H9 (cell line): ENCODE data around the gene PMIS2. TPM values are rescaled to one million over a fixed set of nuclear protein-coding genes. Genes with fewer than 3 reads are reported as not detected.

Source experiments
- DNase-seq: peaks from one replicate; pipeline ENCODE4 v3.0.0-alpha.2; 2017
- H2AFZ ChIP-seq: one replicate; pipeline ENCODE4 v1.6.1; 2013; ENCODE audit warnings: mild to moderate bottlenecking, low read length, control low read depth, moderate library complexity
- H2AK5ac ChIP-seq: 2 replicates; pipeline ENCODE4 v1.6.1; 2013; ENCODE audit warnings: low read length, control low read depth, mixed read lengths; ENCODE audit not compliant: insufficient read length
- H2BK120ac ChIP-seq: one replicate; pipeline ENCODE4 v1.6.1; 2013; ENCODE audit warnings: low read depth, mild to moderate bottlenecking, low read length, control low read depth, inconsistent platforms; ENCODE audit not compliant: poor library complexity, severe bottlenecking
- H2BK12ac ChIP-seq: 2 replicates; pipeline ENCODE4 v1.6.1; 2013; ENCODE audit warnings: low read length, control low read depth, mixed read lengths, low read depth; ENCODE audit not compliant: insufficient read length
- H2BK15ac ChIP-seq: 2 replicates; pipeline ENCODE4 v1.6.1; 2013; ENCODE audit warnings: low read depth, low read length, control low read depth
- H2BK20ac ChIP-seq: one replicate; pipeline ENCODE4 v1.6.1; 2013; ENCODE audit warnings: low read depth, mild to moderate bottlenecking, low read length, control low read depth, inconsistent platforms; ENCODE audit not compliant: poor library complexity, severe bottlenecking
- H2BK5ac ChIP-seq: 2 replicates; pipeline ENCODE4 v1.6.1; 2013; ENCODE audit warnings: low read length, control low read depth, mixed read lengths; ENCODE audit not compliant: insufficient read length
- H3K14ac ChIP-seq: 2 replicates; pipeline ENCODE4 v1.6.1; 2013; ENCODE audit warnings: low read length, control low read depth; ENCODE audit not compliant: insufficient read depth
- H3K18ac ChIP-seq: 2 replicates; pipeline ENCODE4 v1.6.1; 2013; ENCODE audit warnings: low read depth, mild to moderate bottlenecking, mixed read lengths, low read length, control low read depth; ENCODE audit not compliant: insufficient read length
- H3K23ac ChIP-seq: 2 replicates; pipeline ENCODE4 v1.6.1; 2013; ENCODE audit warnings: low read length, control low read depth, mixed read lengths, low read depth; ENCODE audit not compliant: insufficient read length
- H3K23me2 ChIP-seq: 2 replicates; pipeline ENCODE4 v1.6.1; 2013; ENCODE audit warnings: low read depth, mild to moderate bottlenecking, mixed read lengths, low read length, control low read depth; ENCODE audit not compliant: insufficient read length, poor library complexity, severe bottlenecking
- H3K27ac ChIP-seq: 2 replicates; pipeline ENCODE4 v1.5.1; 2013; ENCODE audit warnings: low read length, control low read depth, mixed read lengths, low read depth; ENCODE audit not compliant: insufficient read length
- H3K27me3 ChIP-seq: 2 replicates; pipeline ENCODE4 v1.6.1; 2013; ENCODE audit warnings: low read length, control low read depth, inconsistent platforms; ENCODE audit not compliant: insufficient read depth
- H3K4ac ChIP-seq: 2 replicates; pipeline ENCODE4 v1.6.1; 2013; ENCODE audit warnings: low read depth, mild to moderate bottlenecking, control low read depth, inconsistent platforms, low read length, moderate library complexity
- H3K4me1 ChIP-seq: 2 replicates; pipeline ENCODE4 v1.6.1; 2013; ENCODE audit warnings: low read length, control low read depth, inconsistent platforms; ENCODE audit not compliant: insufficient read depth
- H3K4me2 ChIP-seq: 2 replicates; pipeline ENCODE4 v1.6.1; 2013; ENCODE audit warnings: low read length, control low read depth, mixed read lengths; ENCODE audit not compliant: insufficient read length, insufficient read depth
- H3K56ac ChIP-seq: 2 replicates; pipeline ENCODE4 v1.6.1; 2013; ENCODE audit warnings: low read depth, mild to moderate bottlenecking, mixed read lengths, low read length, control low read depth; ENCODE audit not compliant: insufficient read length
- H3K79me1 ChIP-seq: 2 replicates; pipeline ENCODE4 v1.6.1; 2013; ENCODE audit warnings: low read depth, mild to moderate bottlenecking, moderate library complexity, low read length, control low read depth, inconsistent platforms; ENCODE audit not compliant: insufficient read depth, poor library complexity, severe bottlenecking
- H3K79me2 ChIP-seq: 2 replicates; pipeline ENCODE4 v1.6.1; 2013; ENCODE audit warnings: low read length, control low read depth, inconsistent platforms; ENCODE audit not compliant: insufficient read depth
- H3K9ac ChIP-seq: 2 replicates; pipeline ENCODE4 v1.6.1; 2013; ENCODE audit warnings: low read length, control low read depth, mixed read lengths; ENCODE audit not compliant: insufficient read length; ENCODE audit errors: extremely low read depth
- H3K9me3 ChIP-seq: one replicate; pipeline ENCODE4 v1.6.1; 2013; ENCODE audit warnings: low read depth, low read length, inconsistent platforms; ENCODE audit not compliant: control insufficient read depth
- H3T11ph ChIP-seq: one replicate; pipeline ENCODE4 v1.6.1; 2013; ENCODE audit warnings: mild to moderate bottlenecking, low read length, control low read depth, inconsistent platforms
- H4K20me1 ChIP-seq: one replicate; pipeline ENCODE4 v1.6.1; 2013; ENCODE audit not compliant: control insufficient read depth, insufficient read length, insufficient read depth
- H4K5ac ChIP-seq: 2 replicates; pipeline ENCODE4 v1.6.1; 2013; ENCODE audit warnings: low read depth, mild to moderate bottlenecking, mixed read lengths, low read length, control low read depth; ENCODE audit not compliant: insufficient read length
- H4K8ac ChIP-seq: replicated peaks from 2 replicates; pipeline ENCODE4 v1.6.1; 2013; ENCODE audit warnings: low read length, control low read depth, mixed read lengths, low read depth; ENCODE audit not compliant: insufficient read length
- H4K91ac ChIP-seq: 2 replicates; pipeline ENCODE4 v1.6.1; 2013; ENCODE audit warnings: low read depth, mild to moderate bottlenecking, moderate library complexity, mixed read lengths, low read length, control low read depth; ENCODE audit not compliant: insufficient read length
- H3K27ac Mint-ChIP-seq, 3 experiments: 2 replicates in 2 of 3; 3 replicates in 1 of 3; pipeline ENCODE4 v1.8.0; 2020 to 2021; ENCODE audit warnings: mixed read lengths in 3 of 3, mild to moderate bottlenecking in 1 of 3, moderate library complexity in 1 of 3
- H3K27me3 Mint-ChIP-seq: 2 replicates; pipeline ENCODE4 v1.8.0; 2021; ENCODE audit warnings: low read depth, mild to moderate bottlenecking, moderate library complexity, mixed read lengths
- H3K36me3 Mint-ChIP-seq, 3 experiments: 2 replicates in 2 of 3; 3 replicates in 1 of 3; pipeline ENCODE4 v1.8.0; 2020 to 2021; ENCODE audit warnings: low read depth in 3 of 3, mixed read lengths in 3 of 3; ENCODE audit not compliant: insufficient read depth in 1 of 3
- H3K4me1 Mint-ChIP-seq, 2 experiments: 2 replicates each; pipeline ENCODE4 v1.8.0; 2020; ENCODE audit warnings: mixed read lengths in 2 of 2
- H3K4me3 Mint-ChIP-seq, 2 experiments: 2 replicates in 1 of 2; 3 replicates in 1 of 2; pipeline ENCODE4 v1.8.0; 2020 to 2021; ENCODE audit warnings: mild to moderate bottlenecking in 2 of 2, mixed read lengths in 2 of 2, moderate library complexity in 1 of 2
- H3K9me3 Mint-ChIP-seq, 2 experiments: 2 replicates in 1 of 2; 3 replicates in 1 of 2; pipeline ENCODE4 v1.8.0; 2020; ENCODE audit warnings: mild to moderate bottlenecking in 2 of 2, mixed read lengths in 2 of 2, moderate library complexity in 1 of 2
- WGBS: extraction: QIAGEN DNeasy Blood & Tissue Kit; methylation state at CpG from one replicate; pipeline ENCODE4 v1.1.7; 2013; ENCODE audit warnings: missing lambda C conversion rate, low lambda C conversion rate, mixed read lengths; ENCODE audit not compliant: insufficient read length; ENCODE audit errors: extremely low coverage; 5-methylcytosine and 5-hydroxymethylcytosine counted together
- total RNA-seq: library from RNA; stranded (reverse); gene quantifications from 2 replicates; pipeline ENCODE4 v1.2.1, GENCODE V29; 2021
- TF ChIP-seq, protein P1 (sequence below): fragments of 200-600 bp; sonication (generic); conservative IDR thresholded peaks from 3 replicates; pipeline ENCODE4 v1.8.0; 2021; ENCODE audit warnings: antibody characterized with exemption, mild to moderate bottlenecking

Gene PMIS2
- total RNA-seq, 1 experiment from 2014 or later, result not detected

DNA sequence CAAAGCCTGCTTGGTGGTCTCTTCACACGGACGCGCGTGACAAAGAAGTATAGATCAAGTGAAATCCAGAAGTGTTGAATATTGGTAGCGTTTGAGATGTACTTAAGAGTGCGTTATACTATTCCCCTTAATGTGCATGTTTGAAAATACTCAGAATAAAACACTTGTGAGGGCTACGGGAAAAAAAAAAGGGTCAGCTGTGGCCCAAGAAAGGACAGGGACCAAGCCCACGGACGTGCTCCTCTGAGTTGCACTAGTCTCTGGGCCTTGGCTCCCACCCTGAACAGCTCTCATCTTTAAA lies 42.2 kb downstream of the PMIS2 start:
- Histone ChIP-seq H3K27me3 (no peaks in the 10 kb centered on the region), H3K4me2 (peak overlapping the region; percentile 83), H2BK12ac (no peak overlapping the region), H4K5ac (no peak overlapping the region), H3K56ac (no peak overlapping the region), H3K9me3 (no peaks in the 10 kb centered on the region), H3K23ac (no peak overlapping the region), H2BK15ac (no peak overlapping the region), H2BK120ac (no peak overlapping the region), H3K79me1 (no peaks in the 10 kb centered on the region), H3K9ac (peak overlapping the region; percentile 43), H3K79me2 (no peaks in the 10 kb centered on the region; the same call in 1 of the 2 replicates), H3K4me1 (peaks cover 2% of the 10 kb centered on the region; the same call in 1 of the 2 replicates), H2BK5ac (no peak overlapping the region), H3K23me2 (peaks cover 3% of the 10 kb centered on the region), H3K18ac (no peak overlapping the region), H3K27ac (no peak overlapping the region), H2AK5ac (no peak overlapping the region), H3K4ac (no peak overlapping the region), H4K91ac (no peak overlapping the region), H2AFZ (no peak overlapping the region), H3T11ph (no peak overlapping the region), H4K8ac (no peak overlapping the region), H2BK20ac (no peak overlapping the region), H4K20me1 (no peaks in the 10 kb centered on the region), H3K14ac (no peak overlapping the region; the same call in 1 of the 2 replicates)
- Mint-ChIP-seq H3K9me3 (no peaks in the 10 kb centered on the region), H3K27ac (peak overlapping the region; percentile 81 to 98 (median 94); a peak in 5 of 7 replicates), H3K36me3 (peaks cover 18 to 32% (median 29%) of the 10 kb centered on the region in 3 experiments), H3K27me3 (peaks cover 2% of the 10 kb centered on the region; the same call in 1 of the 2 replicates), H3K4me3 (peak overlapping the region; percentile 96), H3K4me1 (peaks cover 5 to 8% of the 10 kb centered on the region in 2 experiments)
- DNase-seq, result no peak
- WGBS, result no CpG with 5 or more reads among the region's 9 CpGs
- TF ChIP-seq, protein P1, sequence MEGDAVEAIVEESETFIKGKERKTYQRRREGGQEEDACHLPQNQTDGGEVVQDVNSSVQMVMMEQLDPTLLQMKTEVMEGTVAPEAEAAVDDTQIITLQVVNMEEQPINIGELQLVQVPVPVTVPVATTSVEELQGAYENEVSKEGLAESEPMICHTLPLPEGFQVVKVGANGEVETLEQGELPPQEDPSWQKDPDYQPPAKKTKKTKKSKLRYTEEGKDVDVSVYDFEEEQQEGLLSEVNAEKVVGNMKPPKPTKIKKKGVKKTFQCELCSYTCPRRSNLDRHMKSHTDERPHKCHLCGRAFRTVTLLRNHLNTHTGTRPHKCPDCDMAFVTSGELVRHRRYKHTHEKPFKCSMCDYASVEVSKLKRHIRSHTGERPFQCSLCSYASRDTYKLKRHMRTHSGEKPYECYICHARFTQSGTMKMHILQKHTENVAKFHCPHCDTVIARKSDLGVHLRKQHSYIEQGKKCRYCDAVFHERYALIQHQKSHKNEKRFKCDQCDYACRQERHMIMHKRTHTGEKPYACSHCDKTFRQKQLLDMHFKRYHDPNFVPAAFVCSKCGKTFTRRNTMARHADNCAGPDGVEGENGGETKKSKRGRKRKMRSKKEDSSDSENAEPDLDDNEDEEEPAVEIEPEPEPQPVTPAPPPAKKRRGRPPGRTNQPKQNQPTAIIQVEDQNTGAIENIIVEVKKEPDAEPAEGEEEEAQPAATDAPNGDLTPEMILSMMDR, result no peak
